CD4-positive, alpha-beta T cell treated with Interleukin-17A for 4 hours (primary cell): ENCODE results near the gene PABPN1.

Experiments used
- DNase-seq: peaks from one replicate; pipeline ENCODE4 v3.0.0-alpha.2; 2020; ENCODE audit warnings: mixed read lengths

The PABPN1 gene

GRCh38 chr14:23327947-23328744 lies 6.9 kb downstream of the PABPN1 start:
- DNase-seq: peak; percentile 75

GRCh38 chr14:23335623-23336022 lies 14.4 kb downstream of the PABPN1 start:
- DNase-seq: no peak

GRCh38 chr14:23339506-23340268 lies 18.4 kb downstream of the PABPN1 start:
- DNase-seq: no peak

GRCh38 chr14:23344481-23344880 lies 23.2 kb downstream of the PABPN1 start:
- DNase-seq: no peak

GRCh38 chr14:23345987-23346692 lies 24.9 kb downstream of the PABPN1 start:
- DNase-seq: no peak

- no peak for DNase-seq
Observed at GRCh38 chr14:23346693-23347405, 25.6 kb downstream of the PABPN1 start.

GRCh38 chr14:23347406-23348296 lies 26.4 kb downstream of the PABPN1 start:
- no peak for DNase-seq

GRCh38 chr14:23348297-23348655 lies 27.0 kb downstream of the PABPN1 start:
- DNase-seq: no peak

GRCh38 chr14:23349156-23349845 lies 28.0 kb downstream of the PABPN1 start:
- no peak for DNase-seq

GRCh38 chr14:23351681-23352505 lies 30.6 kb downstream of the PABPN1 start:
- DNase-seq: peak; percentile 17

- peak; percentile 75 for DNase-seq
Observed at GRCh38 chr14:23352506-23353432, 31.5 kb downstream of the PABPN1 start, which contains the start of gene SLC22A17. TSS of gene SLC22A17 (minus strand) at chr14:23352887.

- DNase-seq: no peak
Observed at GRCh38 chr14:23353433-23353780, 32.1 kb downstream of the PABPN1 start.

- no peak for DNase-seq
Observed at GRCh38 chr14:23354990-23355389, 33.7 kb downstream of the PABPN1 start.

- no peak for DNase-seq
Observed at GRCh38 chr14:23355871-23356435, 34.7 kb downstream of the PABPN1 start.

GRCh38 chr14:23356662-23357061 lies 35.4 kb downstream of the PABPN1 start:
- no peak for DNase-seq

- no peak for DNase-seq
Observed at GRCh38 chr14:23357261-23357660, 36.0 kb downstream of the PABPN1 start.

- no peak for DNase-seq
Observed at GRCh38 chr14:23358042-23358441, 36.8 kb downstream of the PABPN1 start.

GRCh38 chr14:23358553-23359166 lies 37.4 kb downstream of the PABPN1 start:
- DNase-seq: no peak
